Ammon's horn (tissue), 1 donor: ENCODE data around the gene BOLA2B.
A peak's percentile ranks its signal among the peaks of the same experiment; 100 is the strongest.
"Not testable (repeated sequence)": the region's sequence is repeated elsewhere in the genome, so short reads cannot be mapped to it uniquely, and the experiment has no call there.

Experiments used
- DNase-seq: peaks from one replicate; pipeline ENCODE4 v3.0.0-alpha.2; 2016; ENCODE audit warnings: low spot score

Gene BOLA2B

GRCh38 chr16:30184096-30184890 lies 9.2 kb downstream of the BOLA2B start:
- DNase-seq = peak; percentile 57

- peak; percentile 91 for DNase-seq
These were observed 10.0 kb downstream of the BOLA2B start, which contains the start of gene CORO1A for GRCh38 chr16:30183233-30184095. Gene CORO1A (plus strand): TSS chr16:30183602. CDS start chr16:30185210, 1,608 bp downstream.

- DNase-seq = no peak
These were observed 12.7 kb downstream of the BOLA2B start for GRCh38 chr16:30180741-30181140.

DNA sequence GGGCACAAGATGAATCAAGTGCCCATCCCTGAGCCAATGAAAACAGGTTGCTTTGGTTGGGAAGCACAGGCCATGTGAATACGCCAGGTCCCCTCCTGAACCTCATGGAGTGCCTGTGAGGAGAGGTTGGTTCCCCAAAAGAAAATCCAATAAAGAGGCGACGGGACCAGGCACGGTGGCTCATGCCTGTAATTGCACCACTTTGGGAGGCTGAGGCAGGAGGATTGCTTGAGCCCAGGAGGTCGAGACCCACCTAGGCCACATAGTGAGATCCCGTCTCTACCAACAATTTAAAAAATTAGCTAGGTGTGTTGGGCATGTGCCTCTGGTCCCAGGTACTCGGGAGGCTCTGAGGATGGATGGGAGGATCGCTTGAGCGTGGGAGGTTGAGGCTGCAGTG lies 13.5 kb downstream of the BOLA2B start:
- no peak for DNase-seq

DNA sequence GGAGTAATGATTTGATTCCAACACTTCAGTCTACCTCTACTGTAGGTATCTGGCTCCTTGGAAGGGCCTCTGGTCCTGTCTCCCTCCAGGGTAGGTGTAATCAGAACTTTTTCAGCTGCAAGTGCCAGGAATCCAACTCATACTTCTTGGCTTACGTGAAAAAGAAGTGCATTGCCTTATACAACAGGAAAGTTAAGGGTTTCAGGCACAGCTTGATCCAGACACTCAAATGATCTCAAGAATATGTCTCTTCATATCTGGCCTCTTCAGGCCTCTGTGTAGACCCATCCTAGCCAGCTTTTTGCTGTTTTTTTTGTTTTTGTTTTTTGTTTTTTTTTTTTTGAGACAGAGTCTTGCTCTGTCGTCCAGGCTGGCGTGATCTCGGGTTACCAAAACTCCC lies 14.3 kb downstream of the BOLA2B start:
- DNase-seq = no peak

DNA sequence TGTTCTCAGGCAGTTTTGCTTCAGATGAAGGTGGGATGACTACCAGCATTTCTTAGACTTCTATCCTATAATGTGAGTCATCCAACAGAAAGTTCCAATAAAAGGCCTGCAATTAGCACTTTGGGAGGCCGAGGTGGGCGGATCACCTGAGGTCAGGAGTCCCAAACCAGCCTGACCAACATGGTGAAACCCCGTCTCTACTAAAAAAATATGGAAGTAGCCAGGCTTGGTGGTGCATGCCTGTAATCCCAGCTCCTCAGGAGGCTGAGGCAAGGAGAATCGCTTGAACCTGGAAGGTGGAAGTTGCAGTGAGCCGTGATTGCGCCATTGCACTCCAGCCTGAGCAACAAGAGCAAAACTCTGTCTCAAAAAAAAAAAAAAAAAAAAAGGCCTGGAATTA lies 16.6 kb downstream of the BOLA2B start:
- not testable (repeated sequence) for DNase-seq

- DNase-seq = no peak
These were observed 20.4 kb downstream of the BOLA2B start for GRCh38 chr16:30173054-30173453.

GRCh38 chr16:30170145-30170544 lies 23.3 kb downstream of the BOLA2B start:
- DNase-seq = not testable (repeated sequence)

GRCh38 chr16:30169416-30169815 lies 24.1 kb downstream of the BOLA2B start:
- DNase-seq = not testable (repeated sequence)

- not testable (repeated sequence) for DNase-seq
These were observed 24.7 kb downstream of the BOLA2B start for GRCh38 chr16:30168746-30169145.

DNA sequence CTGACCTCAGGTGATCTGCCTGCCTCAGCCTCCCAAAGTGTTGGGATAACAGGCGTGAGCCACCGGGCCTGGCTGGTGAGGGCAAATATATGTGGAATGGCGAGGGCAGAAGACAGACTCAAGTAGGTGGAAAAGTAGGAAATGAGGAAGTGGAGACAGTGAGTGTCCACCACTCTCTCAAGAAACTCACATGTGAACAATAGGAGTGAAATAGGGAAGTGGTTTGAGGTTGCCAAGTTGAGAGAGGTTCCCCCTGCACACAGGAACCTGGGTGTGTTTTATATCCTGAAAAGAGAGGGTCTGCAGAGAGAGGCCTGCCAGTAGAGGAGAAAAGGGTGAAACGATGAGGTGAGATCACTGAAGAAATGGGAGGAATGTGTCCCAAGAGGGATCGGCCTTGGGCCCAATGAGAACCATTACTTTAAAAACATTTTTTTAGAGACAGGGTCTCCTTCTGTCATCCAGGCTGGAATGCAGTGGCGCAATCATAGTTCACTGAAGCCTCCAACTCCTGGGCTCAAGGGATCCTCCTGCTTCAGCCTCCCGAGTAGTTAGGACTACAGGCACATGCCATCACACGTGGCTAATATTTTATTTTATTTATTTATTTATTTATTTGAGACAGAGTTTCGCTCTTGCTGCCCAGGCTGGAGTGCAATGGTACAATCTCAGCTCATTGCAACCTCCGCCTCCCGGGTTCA lies 27.1 kb downstream of the BOLA2B start:
- peak; percentile 72 for DNase-seq

- DNase-seq = no peak
These were observed 29.9 kb downstream of the BOLA2B start for GRCh38 chr16:30163538-30163937.

- no peak for DNase-seq
These were observed 36.3 kb downstream of the BOLA2B start for GRCh38 chr16:30157214-30157613.

DNA sequence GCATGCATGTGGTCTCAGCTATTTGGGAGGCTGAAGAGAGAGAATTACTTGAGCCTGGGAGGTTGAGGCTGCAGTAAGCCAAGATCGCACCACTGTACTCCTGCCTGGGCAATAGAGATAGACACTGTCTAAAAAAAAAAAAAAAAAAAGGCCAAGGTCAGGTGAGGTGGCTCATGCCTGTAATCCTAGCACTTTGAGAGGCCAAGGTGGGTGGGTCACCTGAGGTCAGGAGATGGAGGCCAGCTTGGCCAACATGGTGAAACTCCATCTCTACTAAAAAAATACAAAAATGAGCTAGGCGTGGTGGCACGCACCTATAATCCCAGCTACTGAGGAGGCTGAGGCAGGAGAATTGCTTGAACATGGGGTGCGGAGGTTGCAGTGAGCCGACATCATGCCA lies 38.3 kb downstream of the BOLA2B start:
- DNase-seq = no peak

DNA sequence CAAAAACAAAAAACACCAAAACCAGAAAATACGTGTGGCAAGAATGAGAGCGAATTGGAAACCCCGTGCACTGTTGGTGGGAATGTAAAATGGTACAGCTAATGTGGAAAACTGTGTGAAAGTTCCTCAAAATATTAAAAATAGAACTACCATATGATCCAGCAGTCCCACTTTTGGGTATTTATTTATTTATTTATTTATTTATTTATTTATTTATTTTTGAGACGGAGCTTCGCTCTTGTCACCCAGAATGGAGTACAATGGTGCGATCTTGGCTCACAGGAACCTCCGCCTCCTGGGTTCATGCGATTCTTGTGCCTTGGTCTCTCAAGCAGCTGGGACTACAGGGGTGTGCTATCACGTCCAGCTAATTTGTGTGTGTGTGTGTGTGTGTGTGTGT lies 40.9 kb downstream of the BOLA2B start:
- DNase-seq = no peak

GRCh38 chr16:30151091-30151490 lies 42.4 kb downstream of the BOLA2B start:
- DNase-seq = no peak

DNA sequence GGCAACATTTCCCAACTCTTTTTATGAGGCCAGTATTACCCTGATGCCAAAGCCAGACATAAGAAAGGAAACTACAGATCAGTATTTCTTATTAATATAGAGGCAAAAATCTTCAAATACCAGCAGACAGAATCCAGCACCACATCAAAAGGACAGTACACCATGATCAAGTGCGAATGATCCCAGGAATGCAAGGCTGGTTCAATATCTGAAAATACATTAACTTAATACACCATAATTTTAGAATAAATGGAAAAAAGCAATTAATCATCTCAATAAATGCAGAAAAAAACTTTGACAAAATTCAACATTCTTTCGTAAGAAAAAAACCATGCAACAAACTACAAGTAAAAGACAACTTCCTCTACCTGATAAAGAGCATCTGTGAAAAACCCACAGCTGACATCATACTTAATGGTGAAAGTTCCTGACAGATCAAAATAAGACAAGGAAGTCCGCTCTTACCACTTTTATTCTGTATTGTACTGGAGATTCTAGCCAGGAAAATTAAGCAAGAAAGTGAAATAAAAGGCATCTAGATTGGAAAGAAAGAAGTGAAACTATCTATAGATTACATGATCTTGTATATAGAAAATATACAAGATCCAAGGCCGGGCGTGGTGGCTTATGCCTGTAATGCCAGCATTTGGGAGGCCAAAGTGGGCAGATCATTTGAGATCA lies 44.1 kb downstream of the BOLA2B start:
- DNase-seq = no peak

DNA sequence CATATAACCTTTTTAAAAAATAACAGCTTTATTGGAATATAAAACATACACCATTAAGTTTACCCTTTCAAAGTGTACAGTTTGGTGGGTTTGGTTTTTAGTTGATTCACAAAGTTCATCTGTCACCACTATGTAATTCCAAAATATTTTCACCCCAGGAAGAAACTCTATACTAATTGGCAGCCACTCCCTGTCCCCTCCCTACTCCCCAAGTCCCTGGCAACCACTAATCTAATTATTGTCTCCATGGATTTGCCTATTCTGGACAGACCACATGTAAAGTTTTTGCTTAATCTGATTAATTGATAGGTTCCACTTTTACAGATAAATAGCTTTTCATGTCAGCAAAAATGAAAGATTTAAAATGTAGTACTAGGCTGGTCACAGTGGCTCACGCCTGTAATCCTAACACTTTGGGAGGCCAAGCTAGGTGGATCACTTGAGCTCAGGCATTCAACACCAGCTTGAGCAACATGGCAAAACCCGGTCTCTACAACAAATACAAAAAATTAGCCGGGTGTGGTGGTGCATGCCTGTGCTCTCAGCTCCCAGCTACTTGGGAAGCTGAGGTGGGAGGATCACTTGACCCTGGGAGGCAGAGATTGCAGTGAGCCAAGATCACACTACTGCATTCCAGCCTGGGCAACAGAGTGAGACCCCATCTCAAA lies 45.5 kb downstream of the BOLA2B start:
- no peak for DNase-seq

DNA sequence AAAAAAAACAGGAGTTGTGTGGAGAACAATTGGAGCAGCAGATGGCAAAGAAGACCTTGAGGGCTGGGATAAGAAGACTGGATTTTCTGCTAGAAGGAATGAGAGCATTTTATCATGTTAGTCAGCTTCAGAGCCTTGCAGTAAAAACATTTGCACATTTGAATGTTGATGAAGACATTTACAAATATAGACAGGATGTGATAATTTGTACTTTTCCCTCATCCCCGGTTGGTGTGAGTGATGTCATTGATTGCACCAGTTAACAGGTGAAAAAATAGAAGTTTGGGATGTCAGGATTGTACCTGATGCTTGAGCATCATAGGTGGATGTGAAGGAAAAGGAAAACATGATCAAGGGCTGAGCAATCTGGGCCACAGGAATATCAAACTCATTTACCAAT lies 47.8 kb downstream of the BOLA2B start:
- no peak for DNase-seq

DNA sequence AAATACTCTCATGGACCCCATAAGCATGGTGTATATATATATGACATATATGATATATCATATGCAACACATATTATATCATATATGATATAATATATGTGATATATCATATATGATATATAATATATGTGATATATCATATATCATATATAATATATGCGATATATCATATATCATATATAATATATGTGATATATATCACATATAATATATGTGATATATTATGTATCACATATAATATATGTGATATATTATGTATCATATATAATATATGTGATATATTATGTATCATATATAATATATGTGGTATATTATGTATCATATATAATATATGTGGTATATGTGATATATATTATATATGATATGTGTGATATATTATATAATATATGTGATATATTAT lies 48.5 kb downstream of the BOLA2B start:
- no peak for DNase-seq

DNA sequence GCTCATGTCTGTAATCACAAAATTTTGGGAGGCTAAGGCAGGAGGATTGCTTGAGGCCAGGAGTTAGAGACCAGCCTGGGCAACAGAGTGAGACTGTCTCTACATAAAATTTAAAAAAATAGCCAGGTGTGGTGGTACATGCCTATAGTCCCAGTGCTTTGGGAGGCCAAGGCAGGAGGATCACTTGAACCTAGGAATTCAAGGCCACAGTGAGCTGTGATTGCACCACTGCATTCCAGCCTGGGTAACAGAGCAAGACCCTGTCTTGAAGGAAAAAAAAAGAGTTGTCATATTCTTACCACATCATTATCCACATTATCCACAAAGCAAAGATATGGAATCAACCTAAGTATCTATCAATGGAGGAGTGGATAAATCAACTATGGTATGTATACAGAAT lies 49.4 kb downstream of the BOLA2B start:
- DNase-seq = no peak
